Measurements from ENCODE around the gene PIGQ.

GRCh38 chr16:598823-599739, 29.3 kb downstream of the PIGQ start:
- TF ChIP-seq CTCF (IDR thresholded peaks at IDR 0.05): no peak
- no peak for TF ChIP-seq POLR2AphosphoS5 (IDR thresholded peaks at IDR 0.05; ENCODE audit: low read depth, low read length)
